H1 (cell line): ENCODE measurements around the gene TMA7. TPM values are rescaled to one million over a fixed set of nuclear protein-coding genes. Genes with fewer than 3 reads are reported as not detected.

ENCODE experiments used
- CTCF ChIA-PET: fragments of 300-600 bp; sonication (Branson Sonifier 250); formaldehyde crosslinking; loops from one replicate; lab custom pipeline; 2021; ENCODE audit not compliant: partially characterized antibody; lab: Charles Lee
- POLR2A ChIA-PET: fragments of 300-600 bp; sonication (Branson Sonifier 250); formaldehyde crosslinking; loops from one replicate; lab custom pipeline; 2021; ENCODE audit warnings: inconsistent platforms; ENCODE audit not compliant: partially characterized antibody; lab: Charles Lee
- DNase-seq, 2 experiments: peaks; one replicate each; pipeline versions ENCODE4 v3.0.0 to v3.0.0-alpha.2; 2010 to 2022; ENCODE audit warnings: low spot score in 2 of 2, low read depth in 1 of 2, mixed read lengths in 1 of 2
- FAIRE-seq: peaks from 2 replicates; lab custom pipeline; 2011; peaks lifted over from hg19 to GRCh38; lab: Jason Lieb, UNC
- H2AFZ ChIP-seq: 2 replicates; pipeline ENCODE4 v1.8.1; 2012; ENCODE audit warnings: low read length, inconsistent platforms
- H2AK5ac ChIP-seq: 2 replicates; pipeline ENCODE4 v1.6.1; 2013; ENCODE audit warnings: low read depth, low read length
- H2BK120ac ChIP-seq: replicated peaks from 2 replicates; pipeline ENCODE3; 2013; ENCODE audit warnings: low read depth, low read length, inconsistent platforms
- H2BK12ac ChIP-seq: 2 replicates; pipeline ENCODE4 v1.6.1; 2013; ENCODE audit warnings: low read depth, low read length
- H2BK15ac ChIP-seq: 2 replicates; pipeline ENCODE4 v1.6.1; 2013; ENCODE audit warnings: low read length
- H2BK20ac ChIP-seq: 2 replicates; pipeline ENCODE4 v1.6.1; 2013; ENCODE audit warnings: low read length
- H2BK5ac ChIP-seq: 2 replicates; pipeline ENCODE4 v1.6.1; 2013; ENCODE audit warnings: low read depth, low read length
- H3K14ac ChIP-seq: 2 replicates; pipeline ENCODE4 v1.6.1; 2013; ENCODE audit warnings: inconsistent platforms; ENCODE audit not compliant: insufficient read length
- H3K18ac ChIP-seq: 2 replicates; pipeline ENCODE4 v1.6.1; 2013; ENCODE audit warnings: low read length; ENCODE audit errors: extremely low read depth
- H3K23ac ChIP-seq: 2 replicates; pipeline ENCODE4 v1.6.1; 2013; ENCODE audit warnings: inconsistent platforms; ENCODE audit not compliant: insufficient read length
- H3K23me2 ChIP-seq: 2 replicates; pipeline ENCODE4 v1.6.1; 2013; ENCODE audit warnings: low read depth, low read length
- H3K27ac ChIP-seq: 2 replicates; pipeline ENCODE4 v1.6.1; 2011; ENCODE audit warnings: low read depth, low read length, inconsistent platforms
- H3K27me3 ChIP-seq, 4 experiments: replicated peaks in 1 of 4; 1 replicate in 1 of 4; 2 replicates in 3 of 4; pipeline versions ENCODE4 v1.6.1 to v1.8.1; 2011 to 2013; ENCODE audit warnings: low read length in 3 of 4, mild to moderate bottlenecking in 3 of 4, inconsistent platforms in 2 of 4, mixed read lengths in 2 of 4, moderate library complexity in 1 of 4; ENCODE audit not compliant: control insufficient read depth in 3 of 4, insufficient read depth in 3 of 4; ENCODE audit errors: extremely low read depth in 1 of 4
- H3K36me3 ChIP-seq, 4 experiments: 2 replicates each; pipeline versions ENCODE4 v1.6.1 to v1.8.1; 2011 to 2013; ENCODE audit warnings: mild to moderate bottlenecking in 4 of 4, low read length in 3 of 4, moderate library complexity in 2 of 4, control low read depth in 1 of 4, inconsistent platforms in 1 of 4; ENCODE audit not compliant: insufficient read depth in 4 of 4, control insufficient read depth in 2 of 4
- H3K4ac ChIP-seq: replicated peaks from 2 replicates; pipeline ENCODE3; 2013; ENCODE audit warnings: low read length, low read depth, mixed read lengths, inconsistent platforms; ENCODE audit not compliant: insufficient read length
- H3K4me1 ChIP-seq, 4 experiments: replicated peaks in 1 of 4; 1 replicate in 1 of 4; 2 replicates in 3 of 4; pipeline versions ENCODE4 v1.6.1 to v1.8.1; 2011 to 2013; ENCODE audit warnings: low read length in 3 of 4, inconsistent platforms in 2 of 4, mixed read lengths in 1 of 4; ENCODE audit not compliant: insufficient read depth in 4 of 4, control insufficient read depth in 3 of 4
- H3K4me2 ChIP-seq, 2 experiments: 2 replicates each; pipeline versions ENCODE4 v1.6.1 to v1.8.1; 2011 to 2013; ENCODE audit warnings: low read depth in 2 of 2, low read length in 2 of 2, control low read depth in 1 of 2, inconsistent platforms in 1 of 2, mild to moderate bottlenecking in 1 of 2; ENCODE audit not compliant: insufficient read depth in 1 of 2
- H3K4me3 ChIP-seq, 4 experiments: fragments of 200-600, 300-600 bp in 1 of 4; sonication (generic), shearing (Covaris generic), sonication (Bioruptor Twin) in 1 of 4; 2 replicates each; pipeline versions ENCODE4 v1.5.1 to v1.8.1; 2011 to 2016; ENCODE audit warnings: low read length in 4 of 4, low read depth in 3 of 4, control low read depth in 2 of 4, inconsistent platforms in 2 of 4, mild to moderate bottlenecking in 2 of 4, mixed read lengths in 1 of 4, moderate library complexity in 1 of 4; ENCODE audit not compliant: insufficient read depth in 2 of 4; ENCODE audit errors: extremely low read depth in 1 of 4
- H3K56ac ChIP-seq: replicated peaks from 2 replicates; pipeline ENCODE3; 2013; ENCODE audit warnings: low read depth, mild to moderate bottlenecking, mixed read lengths, low read length, inconsistent platforms; ENCODE audit not compliant: insufficient read length
- H3K79me1 ChIP-seq: 2 replicates; pipeline ENCODE4 v1.6.1; 2013; ENCODE audit warnings: low read depth, low read length, control low read depth
- H3K79me2 ChIP-seq, 2 experiments: 2 replicates each; pipeline versions ENCODE4 v1.6.1 to v1.8.1; 2012 to 2013; ENCODE audit warnings: low read length in 2 of 2, mild to moderate bottlenecking in 2 of 2, inconsistent platforms in 1 of 2; ENCODE audit not compliant: insufficient read depth in 2 of 2, control insufficient read depth in 1 of 2
- H3K9ac ChIP-seq, 4 experiments: replicated peaks in 1 of 4; 1 replicate in 1 of 4; 2 replicates in 3 of 4; pipeline versions ENCODE4 v1.6.1 to v1.8.1; 2011 to 2013; ENCODE audit warnings: low read depth in 3 of 4, low read length in 3 of 4, control low read depth in 2 of 4, mild to moderate bottlenecking in 2 of 4, moderate library complexity in 2 of 4, inconsistent platforms in 1 of 4; ENCODE audit errors: extremely low read depth in 1 of 4
- H3K9me3 ChIP-seq, 2 experiments: 2 replicates each; pipeline versions ENCODE4 v1.6.1 to v1.8.1; 2012 to 2013; ENCODE audit warnings: mild to moderate bottlenecking in 2 of 2, moderate library complexity in 2 of 2, control low read depth in 1 of 2, inconsistent platforms in 1 of 2, low read depth in 1 of 2, low read length in 1 of 2, mixed read lengths in 1 of 2; ENCODE audit not compliant: insufficient read depth in 2 of 2
- H4K20me1 ChIP-seq, 2 experiments: replicated peaks in 1 of 2; 2 replicates each; pipeline versions ENCODE3 to v1.8.1; 2011 to 2013; ENCODE audit warnings: inconsistent platforms in 2 of 2, low read length in 2 of 2, mild to moderate bottlenecking in 1 of 2; ENCODE audit not compliant: insufficient read depth in 2 of 2, control insufficient read depth in 1 of 2
- H4K5ac ChIP-seq: 2 replicates; pipeline ENCODE4 v1.6.1; 2013; ENCODE audit warnings: low read length, low read depth, mixed read lengths, inconsistent platforms; ENCODE audit not compliant: insufficient read length
- H4K8ac ChIP-seq: 2 replicates; pipeline ENCODE4 v1.8.0; 2013; ENCODE audit warnings: mild to moderate bottlenecking, moderate library complexity, low read length, inconsistent platforms; ENCODE audit not compliant: insufficient read depth; ENCODE audit errors: extremely low read depth
- H4K91ac ChIP-seq: replicated peaks from 2 replicates; pipeline ENCODE3; 2013; ENCODE audit warnings: low read length, mixed read lengths, inconsistent platforms; ENCODE audit not compliant: insufficient read length
- CBX5 ChIP-seq: fragments of 300-800, 300-1000 bp; sonication (generic); IDR thresholded peaks from 2 replicates; pipeline ENCODE4 v1.7.1; 2016; ENCODE audit warnings: antibody characterized with exemption, low read length, low read depth
- FOSL1 ChIP-seq: IDR thresholded peaks from 2 replicates; pipeline ENCODE4 v1.6.1; 2011; ENCODE audit warnings: mild to moderate bottlenecking, low read depth, low read length, moderate library complexity; ENCODE audit not compliant: insufficient read depth
- GTF2F1 ChIP-seq: IDR thresholded peaks from 2 replicates; pipeline ENCODE4 v1.6.1; 2012; ENCODE audit warnings: low read depth, low read length, improper control_type of control experiment, borderline replicate concordance
- NANOG ChIP-seq: IDR thresholded peaks from 2 replicates; pipeline ENCODE4 v1.6.1; 2011; ENCODE audit warnings: low read length, low read depth, mild to moderate bottlenecking, inconsistent platforms; ENCODE audit not compliant: insufficient read depth, poor library complexity, severe bottlenecking
- SRF ChIP-seq: IDR thresholded peaks from 2 replicates; pipeline ENCODE4 v1.6.1; 2011; ENCODE audit warnings: mild to moderate bottlenecking, low read depth, low read length, moderate library complexity
- TEAD4 ChIP-seq: IDR thresholded peaks from 2 replicates; pipeline ENCODE4 v1.6.1; 2012; ENCODE audit warnings: low read depth, low read length, inconsistent platforms, mixed read lengths
- WGBS, 2 experiments: shearing (Covaris generic) in 1 of 2; methylation state at CpG; one replicate each; pipeline versions ENCODE4 v1.1.6 to v1.1.7; 2013 to 2015; ENCODE audit warnings: low lambda C conversion rate in 2 of 2, mixed read lengths in 2 of 2, inconsistent platforms in 1 of 2, low coverage in 1 of 2, missing lambda C conversion rate in 1 of 2; ENCODE audit not compliant: insufficient replicate concordance in 2 of 2, insufficient coverage in 1 of 2, insufficient read length in 1 of 2; ENCODE audit errors: extremely low coverage in 1 of 2, missing lambda C conversion rate in 1 of 2; 5-methylcytosine and 5-hydroxymethylcytosine counted together
- polyA plus RNA-seq, 7 experiments: library from polyadenylated mRNA; depleted of rRNA in 3 of 7; stranded (reverse) in 5 of 7; unstranded in 2 of 7; fragments of >200 nt in 5 of 7; fragments of 200-250 nt in 2 of 7; gene quantifications; 1 replicate in 5 of 7; 2 replicates in 1 of 7; 4 replicates in 1 of 7; pipeline versions ENCODE4 v1.2.1 to v1.2.3, GENCODE V29; 2011 to 2013; ENCODE audit warnings: missing spikeins in 2 of 7, mixed read lengths in 2 of 7
- total RNA-seq: library from RNA; stranded (reverse); fragmentation: NEBNext Ultra II Directional; extraction: Animal tissue kit (Norgen Biotek cat#: 25700); gene quantifications from 2 replicates; pipeline ENCODE4 v1.2.1, GENCODE V29; 2021

Gene TMA7
- total and polyA plus RNA-seq, 2 of the 8 experiments (the other 6 are each of a cell fraction or from before 2014, with no cell fraction given), result 138 to 305 TPM

- Histone ChIP-seq H3K14ac (no peak overlapping the region), H3K4ac (no peak overlapping the region), H3K9ac (no peak overlapping the region), H2AFZ (no peak overlapping the region), H3K4me2 (no peak overlapping the region), H2BK120ac (no peak overlapping the region), H3K56ac (no peak overlapping the region), H3K4me3 (no peak overlapping the region), H3K18ac (no peak overlapping the region), H2AK5ac (no peak overlapping the region), H3K4me1 (no peaks in the 10 kb centered on the region), H4K8ac (peak overlapping the region; percentile 57), H4K20me1 (peaks cover 7 to 43% of the 10 kb centered on the region in 2 experiments), H3K9me3 (no peaks in the 10 kb centered on the region), H3K23ac (no peak overlapping the region), H4K5ac (no peak overlapping the region), H2BK20ac (no peak overlapping the region), H3K23me2 (no peaks in the 10 kb centered on the region), H4K91ac (no peak overlapping the region), H2BK5ac (no peak overlapping the region), H2BK12ac (no peak overlapping the region), H3K79me2 (no peaks in the 10 kb centered on the region), H3K27ac (no peak overlapping the region), H2BK15ac (no peak overlapping the region), H3K79me1 (no peaks in the 10 kb centered on the region; the same call in 1 of the 2 replicates), H3K27me3 (no peaks in the 10 kb centered on the region), H3K36me3 (peaks cover 69 to 91% (median 88%) of the 10 kb centered on the region in 4 experiments)
- WGBS, 2 experiments, result 92% methylated on average over 26 of the region's 31 CpGs; no CpG with 5 or more reads in 1 of the 2 experiments
- POLR2A ChIA-PET, result interaction anchor here (1.1 to 31.5 kb wide), 4 partner anchors 2 to 53 kb away, joined by 3 to 650 read pairs (median 326); partner anchors contain the start of gene PLXNB1
- FAIRE-seq (no peak), DNase-seq (no peak)
- no peak for TF ChIP-seq TEAD4
- no peak for TF ChIP-seq GTF2F1
- TF ChIP-seq NANOG, result no peak
- no peak for TF ChIP-seq FOSL1
- no peak for TF ChIP-seq CBX5
- TF ChIP-seq SRF, result no peak
- CTCF ChIA-PET, result interaction anchor here (0.7 to 7.7 kb wide), 14 partner anchors 9 to 217 kb away, joined by 3 to 130 read pairs (median 8); no protein-coding TSS in a partner anchor
These were observed 30.5 kb upstream of the TMA7 start for GRCh38 chr3:48409291-48410201.
